GM21528 (cell line): ENCODE data around the gene GRID1.

Experiments used
- ATAC-seq: cut with Tn5 transposase; IDR thresholded peaks from one replicate; pipeline ENCODE4 v1.9.1; 2021; ENCODE audit warnings: mild to moderate bottlenecking, moderate library complexity; ENCODE audit not compliant: unreplicated experiment, low FRiP score

GRID1 gene

DNA sequence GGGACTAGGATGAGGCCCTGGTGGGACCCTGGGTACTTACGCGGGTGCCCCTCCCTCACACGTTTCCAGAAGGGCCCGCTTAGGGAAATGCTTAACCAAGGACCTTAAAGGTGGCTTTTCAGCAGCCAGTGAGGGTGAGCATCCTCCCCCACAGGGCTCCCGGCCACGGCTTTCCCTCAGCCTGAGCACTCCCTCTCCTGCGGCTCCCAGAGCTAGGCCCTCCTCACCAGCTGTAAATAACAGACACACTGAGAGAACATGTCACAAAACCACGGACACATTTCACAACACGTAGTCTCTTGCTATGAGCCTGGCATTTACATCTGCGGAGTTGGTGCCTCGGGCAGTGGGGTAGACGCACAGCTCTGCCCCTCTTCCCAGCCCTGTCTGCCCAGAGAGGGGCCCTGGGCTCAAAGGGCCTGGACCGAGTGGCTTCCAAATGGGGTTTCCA is 25.2 kb downstream of the GRID1 start:
- no peak for ATAC-seq

- no peak for ATAC-seq
Measured at GRCh38 chr10:86340991-86341260, 25.7 kb downstream of the GRID1 start.

DNA sequence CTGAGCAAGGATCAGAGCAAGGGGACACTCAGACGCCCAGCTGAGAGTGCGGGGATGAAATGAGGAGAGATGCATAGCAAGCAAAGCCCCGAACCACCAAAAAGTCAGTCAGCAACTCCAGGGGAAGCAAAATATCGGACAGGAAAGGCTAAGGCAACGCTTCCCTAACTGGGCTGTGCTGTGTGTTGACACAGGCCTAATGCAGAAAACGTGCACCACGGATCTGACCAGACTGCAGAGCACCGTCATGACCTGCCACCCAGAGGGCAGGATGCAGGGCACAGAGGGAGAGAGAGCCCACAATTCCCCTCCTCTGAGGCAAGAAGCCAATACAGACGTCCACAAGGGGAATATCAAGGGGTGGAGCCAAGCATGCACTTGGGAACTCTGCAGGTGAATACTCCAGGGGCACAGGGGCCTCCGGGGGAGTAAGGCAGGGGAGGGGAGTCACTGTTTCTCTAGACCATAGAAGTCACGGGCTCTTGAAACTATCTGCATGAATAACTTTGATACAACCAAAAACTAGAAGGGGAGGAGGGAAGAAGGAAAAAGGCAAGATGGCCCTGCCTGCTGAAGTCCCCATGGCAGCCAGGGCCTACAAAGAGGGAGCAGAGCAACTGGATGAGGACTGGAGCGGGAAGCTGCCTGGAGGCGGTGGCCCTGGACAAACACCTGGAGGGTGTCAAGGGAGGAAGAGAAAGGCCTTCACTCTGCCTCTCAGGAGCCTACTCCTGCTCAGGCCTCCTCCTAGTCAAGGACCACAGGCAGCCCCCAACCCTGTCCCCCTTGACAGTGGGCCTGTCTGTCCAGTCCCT is 26.2 kb downstream of the GRID1 start:
- no peak for ATAC-seq

DNA sequence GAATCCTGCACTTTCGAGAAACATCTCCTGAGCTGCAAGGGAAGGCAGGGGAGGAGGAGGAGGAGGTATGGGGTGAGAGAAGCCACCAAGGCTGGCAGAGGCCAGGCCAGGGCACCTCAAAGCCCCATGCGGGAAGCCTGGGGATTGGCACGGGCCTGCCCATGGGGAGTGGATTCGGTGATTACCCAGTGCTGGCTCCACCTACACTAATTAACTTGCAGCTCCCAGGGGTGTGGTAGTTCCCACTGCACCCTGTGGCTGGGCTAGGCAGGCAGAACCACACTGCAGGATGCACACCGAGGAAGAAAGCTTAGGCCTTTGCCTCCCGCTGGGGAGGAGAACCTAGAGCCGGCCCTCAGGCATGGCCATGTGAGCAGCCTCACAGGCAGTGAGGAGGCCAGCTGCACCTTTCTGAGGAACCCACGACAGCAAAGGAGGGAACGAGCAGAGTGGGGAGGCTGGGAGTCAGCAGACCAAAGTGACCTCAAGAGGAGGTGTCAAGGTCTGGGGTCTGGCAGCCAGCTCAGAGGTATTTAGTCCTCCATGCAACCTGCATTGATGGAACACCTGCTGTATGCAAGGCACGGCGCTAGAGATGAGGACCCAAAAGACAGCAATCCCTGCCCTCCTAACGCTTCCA is 27.2 kb downstream of the GRID1 start:
- ATAC-seq = no peak

- no peak for ATAC-seq
Measured at GRCh38 chr10:86337121-86337601, 29.4 kb downstream of the GRID1 start.

DNA sequence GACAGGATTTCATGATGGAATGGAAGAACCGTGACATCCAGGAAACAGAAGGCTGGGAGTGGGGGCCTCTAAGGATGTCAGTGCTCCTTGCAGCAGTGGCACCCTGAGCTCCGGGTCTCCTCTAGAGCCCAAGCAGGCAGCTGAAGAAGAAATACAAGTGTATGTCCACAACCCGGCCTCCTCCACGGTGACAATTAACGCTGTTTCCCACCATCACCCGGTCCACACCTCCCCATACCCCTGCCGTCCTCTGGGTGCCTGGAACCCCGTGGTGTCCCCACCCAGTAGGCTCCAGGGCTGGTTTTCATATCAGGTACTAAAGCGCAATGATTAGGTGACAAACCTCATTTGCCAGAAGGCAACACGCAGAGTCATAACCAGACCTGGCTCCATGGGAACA is 30.3 kb downstream of the GRID1 start:
- ATAC-seq = no peak

DNA sequence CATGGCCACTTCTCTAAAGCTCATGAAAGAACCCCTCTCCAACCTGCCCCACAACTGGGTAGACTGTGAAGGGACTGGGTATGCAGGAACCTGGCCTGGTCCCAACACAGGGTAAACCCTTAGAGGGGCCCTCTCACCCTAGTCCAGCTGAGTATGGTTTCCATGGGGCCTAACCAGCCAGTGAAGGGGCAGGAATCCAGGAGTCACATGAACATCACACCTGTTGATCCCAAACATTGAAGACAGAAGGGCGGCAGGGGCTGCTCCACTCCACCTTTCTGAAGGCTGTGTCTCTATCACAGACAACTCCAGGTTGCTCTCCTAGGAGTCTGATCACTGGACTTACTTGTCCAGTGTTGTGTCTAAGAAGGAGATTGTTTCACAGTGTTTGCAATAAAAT is 30.8 kb downstream of the GRID1 start:
- ATAC-seq = no peak

GRCh38 chr10:86335257-86335656 is 31.3 kb downstream of the GRID1 start:
- ATAC-seq = no peak

DNA sequence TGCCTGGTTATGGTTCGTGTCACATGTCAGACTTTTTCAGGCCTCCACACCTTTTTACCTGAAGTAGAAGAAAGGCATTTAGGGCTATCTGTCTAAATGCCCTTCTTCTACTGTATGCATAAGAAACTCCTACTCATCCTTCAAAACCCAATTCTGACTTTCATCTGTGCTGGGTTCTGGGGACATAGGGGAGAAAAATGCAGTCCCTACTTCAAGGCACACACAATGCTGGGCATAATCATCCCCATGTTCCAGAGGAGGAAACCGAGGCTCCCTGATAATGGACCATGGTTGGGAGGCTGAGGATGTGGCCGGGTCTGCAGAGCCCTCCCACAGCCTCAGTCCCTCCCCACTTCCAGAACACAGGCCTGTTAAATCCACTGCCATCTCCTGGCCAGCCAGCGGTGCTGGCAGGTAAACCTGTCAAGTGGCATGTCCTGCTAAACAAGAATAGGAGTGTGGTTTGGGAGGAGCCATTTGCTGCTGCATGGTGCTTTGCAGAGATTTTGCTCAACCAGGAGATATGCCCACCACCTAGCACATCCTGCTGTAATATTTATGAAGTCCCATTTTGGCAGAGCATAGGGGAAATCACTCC is 32.0 kb downstream of the GRID1 start:
- ATAC-seq = no peak

DNA sequence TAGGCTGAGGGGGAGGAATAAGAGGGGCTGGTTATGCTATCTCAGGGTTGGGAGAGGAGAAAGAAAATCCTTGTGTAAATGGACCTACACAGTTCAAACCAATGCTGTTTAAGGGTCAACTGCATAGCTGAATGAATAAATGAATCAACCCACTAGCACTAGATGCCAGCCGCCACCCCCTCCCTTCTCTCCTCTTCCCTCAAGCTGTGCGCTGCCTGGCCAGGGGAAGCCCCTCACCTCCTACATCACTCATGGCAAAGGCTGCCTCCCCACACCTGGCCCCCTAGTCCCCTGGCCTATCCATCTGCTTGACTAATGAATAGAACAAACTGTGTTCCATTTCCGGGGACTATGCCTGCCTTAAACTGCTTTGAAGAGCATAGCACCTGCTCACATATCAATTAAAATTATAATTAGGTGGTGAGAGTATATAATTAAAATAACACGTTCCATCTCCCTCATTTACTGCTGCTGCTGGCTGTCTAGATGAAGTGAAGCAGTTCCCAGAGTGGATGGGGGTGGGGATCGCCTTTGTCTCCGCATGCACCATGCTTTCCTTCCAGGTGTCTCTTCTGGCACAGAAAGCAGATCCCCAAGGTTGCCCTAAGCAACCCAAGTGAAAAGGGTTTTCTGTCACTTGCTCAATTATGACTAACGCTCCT is 32.6 kb downstream of the GRID1 start:
- ATAC-seq = no peak

- ATAC-seq = no peak
Measured at GRCh38 chr10:86331861-86332260, 34.7 kb downstream of the GRID1 start.

GRCh38 chr10:86330778-86331763 is 35.5 kb downstream of the GRID1 start:
- ATAC-seq = no peak

DNA sequence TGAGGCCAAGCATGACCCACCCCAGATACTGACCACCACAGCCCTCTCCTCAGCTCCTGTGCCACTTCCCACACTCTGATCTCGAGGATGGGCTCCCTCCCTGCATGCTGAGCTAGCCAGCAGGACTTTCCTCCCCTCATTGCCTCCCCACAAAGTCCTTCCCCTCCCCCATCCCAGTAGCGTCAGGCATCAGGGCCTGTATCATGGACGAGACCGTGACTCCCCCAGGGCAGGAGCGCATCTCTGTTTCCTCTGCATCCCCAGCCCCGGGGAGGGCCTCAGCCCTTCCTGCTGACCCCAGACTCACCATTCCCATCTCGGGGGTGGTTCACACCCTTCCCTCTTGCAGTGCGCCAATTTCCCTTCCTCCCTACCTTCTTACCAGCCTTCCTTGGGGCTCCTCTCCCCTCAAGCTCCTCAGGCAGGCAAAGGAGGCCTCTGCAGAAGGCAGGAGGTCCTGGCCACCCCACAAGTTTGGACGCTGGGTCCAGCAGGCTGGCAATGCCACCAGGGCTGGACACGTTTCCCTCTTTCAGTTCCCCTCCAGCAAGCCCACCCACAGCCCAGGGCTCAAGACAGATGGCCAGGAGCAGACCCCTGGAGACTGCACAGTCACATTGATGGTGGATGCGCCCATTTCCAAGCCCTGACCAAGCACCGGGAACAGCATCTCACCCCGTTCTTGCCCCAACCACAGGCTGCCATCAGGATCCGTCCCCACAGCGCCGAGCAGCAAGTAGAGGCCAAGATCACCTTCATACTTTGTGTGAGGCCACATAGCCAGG is 36.5 kb downstream of the GRID1 start:
- no peak for ATAC-seq

GRCh38 chr10:86329093-86329710 is 37.4 kb downstream of the GRID1 start:
- no peak for ATAC-seq

DNA sequence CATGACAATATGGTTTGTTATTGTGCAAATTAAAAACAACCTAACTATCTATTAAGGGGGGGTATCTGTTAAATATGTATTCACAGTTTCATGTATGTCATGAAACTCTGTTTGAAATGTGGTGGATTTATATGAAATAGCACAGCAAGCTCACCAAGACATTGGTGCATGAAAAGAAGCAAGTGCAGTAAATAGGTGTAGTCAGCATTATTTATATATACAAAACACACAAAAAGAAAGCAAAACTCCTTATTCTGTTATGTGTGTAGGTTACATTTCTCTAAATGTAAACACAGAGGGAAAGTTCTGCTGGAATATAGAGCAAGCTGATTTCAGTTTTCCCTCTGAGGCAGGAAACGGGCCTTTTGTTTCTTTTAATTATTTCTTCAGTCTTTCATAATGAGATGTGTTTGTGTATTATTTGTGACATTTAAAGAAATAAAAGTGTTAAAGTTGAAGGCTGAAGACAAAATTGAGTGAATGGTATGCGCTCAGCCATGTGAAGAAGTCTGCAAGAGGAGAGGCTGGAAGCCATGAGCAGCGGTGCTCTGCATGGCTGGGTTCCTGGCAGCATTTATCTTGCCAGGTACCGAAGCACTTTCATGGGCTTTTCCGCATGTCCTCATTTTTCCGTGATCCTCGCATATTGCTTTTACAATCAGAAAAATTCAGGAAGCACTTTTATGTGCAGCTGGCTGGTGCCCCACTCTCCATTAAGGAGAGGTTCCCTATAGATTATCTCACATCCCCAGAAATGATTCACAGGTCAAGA is 38.5 kb downstream of the GRID1 start:
- no peak for ATAC-seq

- no peak for ATAC-seq
Measured at GRCh38 chr10:86325158-86325557, 41.4 kb downstream of the GRID1 start.

GRCh38 chr10:86321568-86321967 is 45.0 kb downstream of the GRID1 start:
- no peak for ATAC-seq

DNA sequence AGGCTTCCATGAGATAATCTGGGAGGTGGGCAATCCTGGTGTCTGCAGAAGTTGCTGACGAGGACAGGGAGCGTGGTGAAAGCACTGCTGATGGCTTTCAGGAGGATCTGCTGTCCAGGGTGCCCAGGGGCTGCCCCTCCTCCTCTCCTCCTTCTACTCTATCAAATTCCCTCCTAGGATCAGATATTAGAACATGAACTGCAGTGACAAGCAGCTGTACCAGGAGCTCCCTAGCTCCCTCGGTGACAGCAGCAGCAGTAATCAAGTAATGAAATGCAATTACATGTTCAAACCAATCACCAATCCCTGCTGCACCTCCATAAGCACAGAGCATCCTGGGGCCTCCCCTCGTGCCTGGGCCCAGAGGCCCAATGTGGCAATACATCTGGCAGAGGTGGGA is 46.9 kb downstream of the GRID1 start:
- ATAC-seq = no peak
